GM19238 (cell line): ENCODE results near the gene HAUS3.
A peak's percentile ranks its signal among the peaks of the same experiment; 100 is the strongest.
"Not testable (repeated sequence)": the region's sequence is repeated elsewhere in the genome, so short reads cannot be mapped to it uniquely, and the experiment has no call there.

ENCODE experiments used
- DNase-seq: peaks from one replicate; pipeline ENCODE4 v3.0.0; 2011; ENCODE audit warnings: low spot score; ENCODE audit not compliant: insufficient read length

The HAUS3 gene

GRCh38 chr4:2231082-2231481 lies 10.8 kb downstream of the HAUS3 start:
- no peak for DNase-seq

- DNase-seq: no peak
Observed at GRCh38 chr4:2226261-2226660, 15.7 kb downstream of the HAUS3 start.

GRCh38 chr4:2222838-2223237 lies 19.1 kb downstream of the HAUS3 start:
- DNase-seq: no peak

GRCh38 chr4:2221378-2221777 lies 20.5 kb downstream of the HAUS3 start:
- DNase-seq: not testable (repeated sequence)

GRCh38 chr4:2220016-2220630 lies 21.8 kb downstream of the HAUS3 start:
- DNase-seq: peak; percentile 35

GRCh38 chr4:2219233-2219760 lies 22.6 kb downstream of the HAUS3 start:
- DNase-seq: no peak

- DNase-seq: no peak
Observed at GRCh38 chr4:2218436-2218835, 23.5 kb downstream of the HAUS3 start.

GRCh38 chr4:2217726-2218125 lies 24.2 kb downstream of the HAUS3 start:
- no peak for DNase-seq

- DNase-seq: no peak
Observed at GRCh38 chr4:2212831-2213230, 29.1 kb downstream of the HAUS3 start.

GRCh38 chr4:2202789-2203188 lies 39.1 kb downstream of the HAUS3 start:
- DNase-seq: not testable (repeated sequence)

GRCh38 chr4:2194496-2194895 lies 47.4 kb downstream of the HAUS3 start:
- no peak for DNase-seq

- DNase-seq: no peak
Observed at GRCh38 chr4:2193326-2193725, 48.6 kb downstream of the HAUS3 start.

GRCh38 chr4:2186865-2187172 lies 55.1 kb downstream of the HAUS3 start:
- DNase-seq: no peak

- DNase-seq: no peak
Observed at GRCh38 chr4:2186133-2186864, 55.6 kb downstream of the HAUS3 start.

- DNase-seq: no peak
Observed at GRCh38 chr4:2183394-2183793, 58.5 kb downstream of the HAUS3 start.

GRCh38 chr4:2182994-2183393 lies 58.9 kb downstream of the HAUS3 start:
- DNase-seq: no peak

- no peak for DNase-seq
Observed at GRCh38 chr4:2180410-2180809, 61.5 kb downstream of the HAUS3 start.

- no peak for DNase-seq
Observed at GRCh38 chr4:2179717-2180116, 62.2 kb downstream of the HAUS3 start.

- no peak for DNase-seq
Observed at GRCh38 chr4:2178986-2179385, 62.9 kb downstream of the HAUS3 start.
